ENCODE data around the gene HIPK4. TPM values are rescaled to one million over a fixed set of nuclear protein-coding genes. Genes with fewer than 3 reads are reported as not detected.

HIPK4 gene
- total RNA-seq, 1 experiment from 2014 or later: 0.15 TPM

- no TSS peak for BruUV-seq (replicated peaks)
- peaks cover 18% of the 10 kb centered on the region for H3K36me3 ChIP-seq (ENCODE audit: insufficient read depth, low read length, poor library complexity, severe bottlenecking)
- POLR2A ChIA-PET (ENCODE audit: low non-redundant PET): no interaction called here
- no peaks in the 10 kb centered on the region for H3K4me1 ChIP-seq (ENCODE audit: insufficient read depth, low read length, poor library complexity, severe bottlenecking)
- no peak overlapping the region for H3K27ac ChIP-seq (ENCODE audit: low read depth, low read length, poor library complexity, severe bottlenecking)
- no peaks in the 10 kb centered on the region for H3K27me3 ChIP-seq (replicated peaks; ENCODE audit: insufficient read depth, low read depth, low read length, poor library complexity)
- H3K4me3 ChIP-seq (ENCODE audit: low read depth, low read length, poor library complexity, severe bottlenecking): no peak overlapping the region
- no peaks in the 10 kb centered on the region for H3K9me3 ChIP-seq (ENCODE audit: low read depth, low read length, poor library complexity, severe bottlenecking)
- no peak for DNase-seq (ENCODE audit: low spot score)
- TF ChIP-seq, protein P1, sequence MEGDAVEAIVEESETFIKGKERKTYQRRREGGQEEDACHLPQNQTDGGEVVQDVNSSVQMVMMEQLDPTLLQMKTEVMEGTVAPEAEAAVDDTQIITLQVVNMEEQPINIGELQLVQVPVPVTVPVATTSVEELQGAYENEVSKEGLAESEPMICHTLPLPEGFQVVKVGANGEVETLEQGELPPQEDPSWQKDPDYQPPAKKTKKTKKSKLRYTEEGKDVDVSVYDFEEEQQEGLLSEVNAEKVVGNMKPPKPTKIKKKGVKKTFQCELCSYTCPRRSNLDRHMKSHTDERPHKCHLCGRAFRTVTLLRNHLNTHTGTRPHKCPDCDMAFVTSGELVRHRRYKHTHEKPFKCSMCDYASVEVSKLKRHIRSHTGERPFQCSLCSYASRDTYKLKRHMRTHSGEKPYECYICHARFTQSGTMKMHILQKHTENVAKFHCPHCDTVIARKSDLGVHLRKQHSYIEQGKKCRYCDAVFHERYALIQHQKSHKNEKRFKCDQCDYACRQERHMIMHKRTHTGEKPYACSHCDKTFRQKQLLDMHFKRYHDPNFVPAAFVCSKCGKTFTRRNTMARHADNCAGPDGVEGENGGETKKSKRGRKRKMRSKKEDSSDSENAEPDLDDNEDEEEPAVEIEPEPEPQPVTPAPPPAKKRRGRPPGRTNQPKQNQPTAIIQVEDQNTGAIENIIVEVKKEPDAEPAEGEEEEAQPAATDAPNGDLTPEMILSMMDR (conservative IDR thresholded peaks at IDR 0.05; ENCODE audit: low read depth, low read length): no peak
- TF ChIP-seq EZH2 (IDR thresholded peaks at IDR 0.05; ENCODE audit: borderline replicate concordance, low read depth, low read length, poor library complexity, severe bottlenecking): no peak
- CTCF ChIA-PET: no interaction called here
- intact Hi-C loops (cut with micrococcal nuclease; ENCODE audit: unreplicated experiment): no loop called here
Measured at GRCh38 chr19:40380199-40381037, 9.6 kb downstream of the HIPK4 start.

- Histone ChIP-seq H3K27me3 (replicated peaks; ENCODE audit: insufficient read depth, low read depth, low read length, poor library complexity) (no peaks in the 10 kb centered on the region), H3K4me1 (ENCODE audit: insufficient read depth, low read length, poor library complexity, severe bottlenecking) (no peaks in the 10 kb centered on the region), H3K9me3 (ENCODE audit: low read depth, low read length, poor library complexity, severe bottlenecking) (no peaks in the 10 kb centered on the region), H3K4me3 (ENCODE audit: low read depth, low read length, poor library complexity, severe bottlenecking) (no peak overlapping the region), H3K27ac (ENCODE audit: low read depth, low read length, poor library complexity, severe bottlenecking) (no peak overlapping the region), H3K36me3 (ENCODE audit: insufficient read depth, low read length, poor library complexity, severe bottlenecking) (peaks cover 18% of the 10 kb centered on the region)
- no peak for DNase-seq (ENCODE audit: low spot score)
- POLR2A ChIA-PET (ENCODE audit: low non-redundant PET): no interaction called here
- intact Hi-C loops (cut with micrococcal nuclease; ENCODE audit: unreplicated experiment): no loop called here
- CTCF ChIA-PET: no interaction called here
- BruUV-seq (replicated peaks): no TSS peak
- TF ChIP-seq, protein P1 (conservative IDR thresholded peaks at IDR 0.05; ENCODE audit: low read depth, low read length): no peak
Measured at GRCh38 chr19:40379446-40380198, 10.4 kb downstream of the HIPK4 start.

DNA sequence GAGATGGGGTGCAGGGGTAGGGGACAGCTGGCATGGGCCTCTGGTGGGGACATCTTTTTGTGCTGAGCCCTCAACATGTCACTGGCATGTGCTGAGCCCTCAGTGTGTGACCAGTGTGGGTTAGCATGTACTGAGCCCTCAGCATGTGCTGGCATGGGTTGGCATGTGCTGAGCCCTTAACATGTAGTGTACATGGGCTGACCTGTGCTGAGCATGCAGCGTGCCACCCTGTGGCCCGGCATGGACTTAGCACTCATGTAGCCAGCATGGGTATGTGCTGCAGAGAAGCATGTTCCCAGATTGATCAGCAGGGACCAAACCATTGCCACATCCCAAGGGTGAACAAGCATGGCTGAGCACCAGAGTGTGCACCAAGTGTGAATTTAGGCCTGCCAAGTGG lies 11.5 kb downstream of the HIPK4 start:
- H3K4me3 ChIP-seq (ENCODE audit: low read depth, low read length, poor library complexity, severe bottlenecking): no peak overlapping the region
- H3K27me3 ChIP-seq (replicated peaks; ENCODE audit: insufficient read depth, low read depth, low read length, poor library complexity): no peaks in the 10 kb centered on the region
- intact Hi-C loops (cut with micrococcal nuclease; ENCODE audit: unreplicated experiment): no loop called here
- H3K27ac ChIP-seq (ENCODE audit: low read depth, low read length, poor library complexity, severe bottlenecking): no peak overlapping the region
- H3K36me3 ChIP-seq (ENCODE audit: insufficient read depth, low read length, poor library complexity, severe bottlenecking): peaks cover 25% of the 10 kb centered on the region
- TF ChIP-seq EZH2 (IDR thresholded peaks at IDR 0.05; ENCODE audit: borderline replicate concordance, low read depth, low read length, poor library complexity, severe bottlenecking): no peak
- TF ChIP-seq, protein P1 (conservative IDR thresholded peaks at IDR 0.05; ENCODE audit: low read depth, low read length): no peak
- no peaks in the 10 kb centered on the region for H3K4me1 ChIP-seq (ENCODE audit: insufficient read depth, low read length, poor library complexity, severe bottlenecking)
- ChIA-PET POLR2A (ENCODE audit: low non-redundant PET) (no interaction called here), CTCF (no interaction called here)
- no TSS peak for BruUV-seq (replicated peaks)
- DNase-seq (ENCODE audit: low spot score): no peak
- no peaks in the 10 kb centered on the region for H3K9me3 ChIP-seq (ENCODE audit: low read depth, low read length, poor library complexity, severe bottlenecking)
